OCI-LY3 (cell line): ENCODE data around the gene PDE4DIP.
"Not testable (repeated sequence)": the region's sequence is repeated elsewhere in the genome, so short reads cannot be mapped to it uniquely, and the experiment has no call there.

Experiments
- CTCF ChIP-seq: fragments of 200-600, 300-600 bp; sonication (generic); IDR thresholded peaks from 2 replicates; pipeline ENCODE4 v1.5.1; 2014; ENCODE audit warnings: antibody characterized with exemption, low read length, low read depth
- EZH2phosphoT487 ChIP-seq: fragments of 200-600 bp; shearing (Covaris generic); IDR thresholded peaks from 2 replicates; pipeline ENCODE4 v1.6.1; 2018; ENCODE audit warnings: antibody characterized with exemption, mixed run types, low read depth

DNA sequence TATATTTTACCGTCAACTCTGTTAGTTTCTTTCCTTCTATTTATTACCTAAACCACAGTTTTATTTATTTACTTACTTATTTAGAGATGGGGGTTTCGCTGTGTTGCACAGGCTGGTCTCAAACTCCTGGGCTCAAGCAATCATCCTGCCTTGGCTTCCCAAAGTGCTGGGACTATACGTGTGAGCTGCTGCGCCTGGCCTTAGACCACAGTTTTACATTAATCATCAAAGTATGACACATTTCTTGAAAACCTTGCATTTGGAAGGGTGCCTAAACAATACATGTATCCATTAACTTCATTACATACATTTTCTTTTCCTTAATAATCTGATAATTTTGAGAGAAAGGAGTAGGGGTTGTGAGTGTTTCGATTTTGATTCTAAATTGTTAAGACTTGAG is 124.9 kb downstream of the PDE4DIP start:
- TF ChIP-seq CTCF, EZH2phosphoT487: not testable (repeated sequence)
